Lower leg skin (tissue), 4 donors: Measurements from ENCODE around the gene TP53AIP1. TPM values are rescaled to one million over a fixed set of nuclear protein-coding genes. Genes with fewer than 3 reads are reported as not detected.

Experiments
- DNase-seq, 2 donors: peaks; one replicate each; pipeline ENCODE4 v3.0.0-alpha.2; 2019; ENCODE audit warnings: low spot score in 2 of 2
- H3K4me3 ChIP-seq: fragments of 200-600 bp; sonication (generic); 2 replicates; pipeline ENCODE4 v1.5.1; 2017; ENCODE audit warnings: mild to moderate bottlenecking, low read depth; ENCODE audit not compliant: poor library complexity, severe bottlenecking
- CTCF ChIP-seq, 3 donors: fragments of 450-650 bp; IDR thresholded peaks; one replicate each; pipeline ENCODE4 v1.5.1; 2016; ENCODE audit warnings: antibody characterized with exemption in 3 of 3, mild to moderate bottlenecking in 3 of 3, moderate library complexity in 2 of 3
- POLR2A ChIP-seq, 2 donors: fragments of 450-650 bp; IDR thresholded peaks; one replicate each; pipeline ENCODE4 v1.6.1; 2016 to 2017; ENCODE audit warnings: antibody characterized with exemption in 2 of 2, mild to moderate bottlenecking in 1 of 2, moderate library complexity in 1 of 2
- WGBS, 2 donors: methylation state at CpG; one replicate each; pipeline ENCODE4 v1.1.5; 2018; 5-methylcytosine and 5-hydroxymethylcytosine counted together
- intact Hi-C: fragments of 100-400 bp; cut with DNase I; formaldehyde crosslinking; loops from one replicate; pipeline ENCODE4 v1.15.0; 2023; ENCODE audit warnings: low total_unique reads
- total RNA-seq, 4 donors: library from RNA; depleted of rRNA; stranded (reverse); fragments of >200 nt; gene quantifications; one replicate each; pipeline ENCODE4 v1.1.0, GENCODE V29; 2016

The TP53AIP1 gene
- total RNA-seq, 4 donors from 2014 or later, result 9.2 to 17.3 (median 16.2) TPM

GRCh38 chr11:128900468-128900867, 42.2 kb downstream of the TP53AIP1 start:
- intact Hi-C loops, result no loop called here

GRCh38 chr11:128898580-128899344, 43.9 kb downstream of the TP53AIP1 start:
- TF ChIP-seq POLR2A (IDR thresholded peaks at IDR 0.05), result no peak
- no peak for TF ChIP-seq CTCF (IDR thresholded peaks at IDR 0.05)
- 66 to 85% methylated on average over 13 of the region's 13 CpGs for WGBS, 2 donors
- no peak overlapping the region for H3K4me3 ChIP-seq
- intact Hi-C loops, result no loop called here
- DNase-seq, result no peak

More at GRCh38 chr11:128900468-128900867, 42.2 kb downstream of the TP53AIP1 start:
- no peak overlapping the region for H3K4me3 ChIP-seq
- TF ChIP-seq POLR2A (IDR thresholded peaks at IDR 0.05) (no peak), CTCF (IDR thresholded peaks at IDR 0.05) (no peak)
- WGBS, 2 donors, result 46 to 56% methylated on average over 4 of the region's 4 CpGs
- no peak for DNase-seq

DNA sequence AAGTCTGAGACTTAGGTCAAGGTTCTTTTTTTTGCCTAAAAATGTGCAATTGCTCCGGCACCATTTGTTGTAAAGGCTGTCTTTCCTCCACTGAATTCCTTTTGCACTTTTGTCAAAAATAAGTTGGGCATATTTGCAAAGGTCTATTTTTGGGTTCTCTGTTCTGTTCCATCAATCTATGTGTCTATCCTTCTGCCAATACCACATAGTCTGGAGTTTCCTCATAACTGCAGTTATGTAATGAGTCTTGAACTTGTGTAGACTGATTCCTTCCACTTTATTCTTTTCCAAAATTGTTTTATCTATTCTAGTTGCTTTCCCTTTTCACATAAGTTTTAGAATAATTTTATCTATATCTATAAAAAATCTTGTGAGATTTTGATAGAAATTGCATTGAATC, 44.8 kb downstream of the TP53AIP1 start:
- intact Hi-C loops, result no loop called here
- WGBS, 2 donors, result 72 to 81% methylated on average over 1 of the region's 1 CpG
- TF ChIP-seq POLR2A (IDR thresholded peaks at IDR 0.05) (no peak), CTCF (IDR thresholded peaks at IDR 0.05) (no peak)
- no peak overlapping the region for H3K4me3 ChIP-seq
- no peak for DNase-seq

DNA sequence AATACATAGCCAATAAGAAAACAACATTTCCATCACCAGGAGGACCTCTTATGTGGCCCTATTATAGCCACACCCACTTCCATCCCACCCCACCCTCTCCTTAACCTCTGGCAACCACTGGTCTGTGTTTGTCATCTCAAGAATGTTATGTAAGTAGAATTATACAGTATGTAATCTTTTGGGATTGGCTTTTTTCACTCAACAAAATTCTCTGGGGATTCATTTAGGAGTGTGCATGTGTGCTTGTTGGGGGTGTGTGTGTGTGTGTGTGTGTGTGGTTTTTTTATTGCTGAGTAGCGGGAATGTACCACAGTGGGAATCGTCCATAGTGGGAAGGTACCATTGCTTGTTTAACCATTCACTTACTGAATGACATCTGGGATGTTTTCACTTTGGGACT, 46.3 kb downstream of the TP53AIP1 start:
- no peak for DNase-seq
- 33 to 46% methylated on average over 2 of the region's 2 CpGs for WGBS, 2 donors
- intact Hi-C loops, result no loop called here
- TF ChIP-seq CTCF (IDR thresholded peaks at IDR 0.05) (no peak), POLR2A (IDR thresholded peaks at IDR 0.05) (no peak)
- no peak overlapping the region for H3K4me3 ChIP-seq

- 81 to 84% methylated on average over 8 to 9 of the region's 9 CpGs for WGBS, 2 donors
- no peak for DNase-seq
- TF ChIP-seq POLR2A (IDR thresholded peaks at IDR 0.05) (no peak), CTCF (IDR thresholded peaks at IDR 0.05) (no peak)
- no peak overlapping the region for H3K4me3 ChIP-seq
- intact Hi-C loops, result no loop called here
Measured at GRCh38 chr11:128895526-128895925, 47.1 kb downstream of the TP53AIP1 start.

DNA sequence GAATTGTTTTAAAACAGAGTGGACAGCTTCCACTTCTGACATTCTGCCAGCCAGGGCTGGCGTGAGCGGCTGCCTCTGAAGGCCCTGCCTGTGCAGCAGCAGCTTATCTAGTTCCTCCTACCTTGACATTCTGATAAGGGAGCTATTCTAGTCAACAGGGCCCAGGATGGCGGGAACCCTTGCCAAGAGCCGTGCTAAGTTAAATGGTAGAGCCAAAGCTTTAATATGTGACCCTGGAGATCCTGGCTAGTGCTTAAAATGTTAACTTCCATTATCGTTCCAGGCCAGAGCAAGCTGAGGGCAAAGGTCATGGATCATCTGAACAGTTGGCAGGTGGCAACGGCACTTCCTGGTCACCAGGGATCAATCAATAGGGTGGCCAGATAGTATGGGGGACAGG, 48.0 kb downstream of the TP53AIP1 start:
- WGBS, 2 donors, result 80 to 84% methylated on average over 6 of the region's 6 CpGs
- no peak for DNase-seq
- no peak overlapping the region for H3K4me3 ChIP-seq
- TF ChIP-seq POLR2A (IDR thresholded peaks at IDR 0.05), result no peak
- no peak for TF ChIP-seq CTCF (IDR thresholded peaks at IDR 0.05)
- intact Hi-C loops, result no loop called here
